Skeletal muscle tissue (tissue), 4 donors: ENCODE measurements around the gene TYK2. TPM values are rescaled to one million over a fixed set of nuclear protein-coding genes. Genes with fewer than 3 reads are reported as not detected.

Source experiments
- H3K27ac ChIP-seq: one replicate; pipeline ENCODE4 v1.7.0; 2013; ENCODE audit warnings: mild to moderate bottlenecking, low read depth, low read length, inconsistent platforms
- H3K27me3 ChIP-seq, 3 donors: one replicate each; pipeline ENCODE4 v1.7.0; 2013; ENCODE audit warnings: low read length in 3 of 3; ENCODE audit not compliant: control insufficient read depth in 3 of 3, insufficient read depth in 3 of 3
- H3K36me3 ChIP-seq, 3 donors: one replicate each; pipeline ENCODE4 v1.7.0; 2013; ENCODE audit warnings: low read length in 3 of 3; ENCODE audit not compliant: control insufficient read depth in 3 of 3, insufficient read depth in 3 of 3
- H3K4me1 ChIP-seq, 3 donors: one replicate each; pipeline ENCODE4 v1.7.0; 2013; ENCODE audit warnings: low read length in 3 of 3, mild to moderate bottlenecking in 3 of 3; ENCODE audit not compliant: control insufficient read depth in 3 of 3, insufficient read depth in 3 of 3
- H3K4me3 ChIP-seq, 3 donors: one replicate each; pipeline ENCODE4 v1.7.0; 2013; ENCODE audit warnings: low read length in 3 of 3
- H3K9ac ChIP-seq, 3 donors: one replicate each; pipeline ENCODE4 v1.7.0; 2013; ENCODE audit warnings: low read length in 3 of 3, mild to moderate bottlenecking in 3 of 3, moderate library complexity in 2 of 3, low read depth in 1 of 3
- H3K9me3 ChIP-seq, 3 donors: one replicate each; pipeline ENCODE4 v1.7.0; 2013; ENCODE audit warnings: low read length in 3 of 3; ENCODE audit not compliant: control insufficient read depth in 3 of 3
- total RNA-seq: library from RNA; depleted of rRNA; stranded (reverse); fragments of >200 nt; gene quantifications from one replicate; pipeline ENCODE4 v1.2.3, GENCODE V29; 2014
- donor health status: Osteomylitis.

The TYK2 gene
- total RNA-seq, 1 donor from 2014 or later = 38.1 TPM

DNA sequence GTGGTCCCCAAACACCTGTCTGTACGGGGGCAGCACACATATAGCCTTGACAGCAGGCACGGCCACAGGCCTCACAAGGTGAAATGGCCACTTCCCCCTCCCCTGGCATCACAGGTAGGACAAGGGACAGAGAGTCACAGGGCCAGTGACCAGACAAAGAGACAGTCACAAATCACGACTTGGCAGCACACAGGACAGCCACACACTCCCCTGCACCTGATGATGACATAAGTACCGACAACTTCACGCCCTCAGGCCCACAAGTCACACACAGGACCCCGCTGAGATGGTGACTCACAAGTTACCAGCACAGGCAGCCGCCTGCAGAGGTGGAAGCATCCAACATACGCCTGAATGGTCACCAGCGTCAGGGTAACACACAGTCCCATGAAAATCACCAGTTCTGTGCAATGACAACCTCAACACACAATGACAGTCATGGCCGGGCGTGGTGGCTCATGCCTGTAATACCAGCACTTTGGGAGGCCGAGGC lies 16.5 kb downstream of the TYK2 start:
- no peaks in the 10 kb centered on the region for H3K9me3 ChIP-seq
- H3K4me3 ChIP-seq = no peak overlapping the region
- H3K27ac ChIP-seq = no peak overlapping the region
- no peaks in the 10 kb centered on the region for H3K27me3 ChIP-seq
- H3K4me1 ChIP-seq = no peaks in the 10 kb centered on the region
- H3K9ac ChIP-seq = no peak overlapping the region
- peaks cover 55 to 70% (median 66%) of the 10 kb centered on the region in 3 donors for H3K36me3 ChIP-seq

DNA sequence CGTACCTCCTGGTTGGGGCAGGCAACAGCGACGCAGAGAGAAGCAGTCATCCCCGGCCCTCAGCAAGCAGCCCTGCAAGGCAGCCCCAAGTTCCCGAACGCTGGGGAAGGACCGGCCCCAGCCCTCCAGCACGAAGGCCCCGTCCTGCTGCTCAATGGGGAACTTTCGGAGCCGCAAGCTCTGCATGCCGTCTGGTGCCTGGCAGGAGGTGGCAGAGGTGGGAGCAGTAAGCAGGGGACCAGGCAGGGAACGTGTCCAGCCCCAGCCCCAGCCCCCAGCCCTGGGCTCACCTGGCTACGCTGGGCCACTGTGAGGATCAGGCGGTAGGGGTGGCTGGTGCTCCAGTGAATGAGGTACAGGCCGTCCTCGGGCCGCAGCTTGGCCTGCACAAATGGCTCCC lies 18.1 kb downstream of the TYK2 start:
- Histone ChIP-seq H3K9ac (no peak overlapping the region), H3K27ac (no peak overlapping the region), H3K9me3 (no peaks in the 10 kb centered on the region), H3K27me3 (no peaks in the 10 kb centered on the region), H3K36me3 (peaks cover 49 to 67% (median 57%) of the 10 kb centered on the region in 3 donors), H3K4me3 (no peak overlapping the region), H3K4me1 (no peaks in the 10 kb centered on the region)

DNA sequence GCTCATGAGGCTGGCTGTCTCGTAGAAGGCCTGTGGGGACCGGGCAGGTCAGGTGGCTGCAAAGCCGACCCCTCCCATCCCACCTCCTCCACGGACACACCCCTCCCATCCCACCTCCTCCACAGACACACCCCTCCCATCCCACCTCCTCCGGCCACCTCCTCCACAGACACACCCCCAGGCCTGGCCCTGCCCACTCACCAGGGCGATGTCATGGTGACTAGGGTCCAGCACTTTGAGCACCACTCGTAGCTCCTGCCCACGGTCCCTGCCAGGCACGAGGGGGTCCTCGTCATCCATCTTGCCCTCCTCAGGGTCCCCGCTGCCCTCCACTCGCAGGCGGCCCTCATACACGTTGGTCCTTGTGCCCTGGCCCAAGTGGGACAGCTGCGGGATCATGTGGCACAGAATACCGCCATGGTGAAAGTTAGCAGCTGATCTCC lies 18.8 kb downstream of the TYK2 start:
- Histone ChIP-seq H3K4me1 (no peaks in the 10 kb centered on the region), H3K27me3 (no peaks in the 10 kb centered on the region), H3K36me3 (peaks cover 51 to 63% (median 54%) of the 10 kb centered on the region in 3 donors), H3K9ac (no peak overlapping the region), H3K27ac (no peak overlapping the region), H3K4me3 (no peak overlapping the region), H3K9me3 (no peaks in the 10 kb centered on the region)

DNA sequence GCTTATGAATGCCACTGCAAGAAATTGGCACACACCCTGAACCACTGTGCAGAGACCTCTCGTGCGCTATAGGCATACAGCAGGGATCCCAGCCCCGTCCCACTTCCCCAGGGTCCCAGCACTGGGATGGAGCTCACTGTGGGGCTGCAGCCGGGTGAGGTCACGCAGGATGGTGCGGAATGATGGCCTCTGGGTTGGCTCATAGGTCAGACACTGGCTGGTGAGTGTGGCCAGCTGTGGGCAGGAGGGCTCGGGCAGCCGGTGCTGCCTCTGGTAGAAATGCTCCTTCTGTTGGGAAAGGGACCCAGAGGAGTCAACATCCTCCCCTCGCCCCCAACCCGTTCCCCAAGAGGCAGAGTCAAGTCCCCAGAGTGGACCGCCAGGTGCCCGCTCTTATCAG lies 23.9 kb downstream of the TYK2 start:
- Histone ChIP-seq H3K27me3 (no peaks in the 10 kb centered on the region), H3K27ac (no peak overlapping the region), H3K9me3 (no peaks in the 10 kb centered on the region), H3K36me3 (peaks cover 28 to 43% (median 31%) of the 10 kb centered on the region in 3 donors), H3K9ac (no peak overlapping the region), H3K4me3 (no peak overlapping the region), H3K4me1 (peaks cover 0 to 3% (median 0%) of the 10 kb centered on the region in 3 donors)

DNA sequence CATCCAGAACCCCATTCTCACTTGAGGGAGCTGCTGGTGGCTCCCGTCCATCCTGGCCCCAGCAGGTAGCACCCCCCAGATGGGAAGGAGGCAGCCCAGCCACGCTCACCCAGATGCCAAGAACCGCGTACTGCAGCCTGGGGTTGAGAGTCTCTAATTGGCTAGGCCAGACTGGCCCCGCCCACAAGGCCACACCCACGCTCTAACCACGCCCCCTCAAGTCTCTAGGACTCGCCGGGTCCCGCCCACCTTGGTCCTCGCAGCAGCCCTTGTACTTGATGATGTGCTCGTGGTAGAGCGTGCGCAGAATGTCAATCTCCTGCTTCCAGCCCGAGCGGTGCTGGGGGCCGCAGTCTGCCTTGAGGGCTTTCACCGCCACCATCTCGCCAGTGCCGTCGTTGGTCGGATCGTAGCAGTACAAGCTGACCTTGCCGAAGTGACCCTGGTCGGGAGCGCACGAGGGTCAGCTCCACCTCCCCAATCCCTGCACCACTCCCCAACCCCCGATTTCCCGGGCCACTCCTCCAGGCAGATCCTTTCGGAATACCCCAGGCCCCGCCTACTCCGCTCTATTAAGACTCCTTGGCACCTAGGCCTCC lies 26.5 kb downstream of the TYK2 start:
- Histone ChIP-seq H3K9ac (peak overlapping the region in 1 of 3 donors; percentile 33), H3K27ac (no peak overlapping the region), H3K36me3 (peaks cover 23 to 39% (median 27%) of the 10 kb centered on the region in 3 donors), H3K4me3 (no peak overlapping the region), H3K27me3 (no peaks in the 10 kb centered on the region), H3K9me3 (no peaks in the 10 kb centered on the region), H3K4me1 (peaks cover 0 to 3% (median 0%) of the 10 kb centered on the region in 3 donors)

DNA sequence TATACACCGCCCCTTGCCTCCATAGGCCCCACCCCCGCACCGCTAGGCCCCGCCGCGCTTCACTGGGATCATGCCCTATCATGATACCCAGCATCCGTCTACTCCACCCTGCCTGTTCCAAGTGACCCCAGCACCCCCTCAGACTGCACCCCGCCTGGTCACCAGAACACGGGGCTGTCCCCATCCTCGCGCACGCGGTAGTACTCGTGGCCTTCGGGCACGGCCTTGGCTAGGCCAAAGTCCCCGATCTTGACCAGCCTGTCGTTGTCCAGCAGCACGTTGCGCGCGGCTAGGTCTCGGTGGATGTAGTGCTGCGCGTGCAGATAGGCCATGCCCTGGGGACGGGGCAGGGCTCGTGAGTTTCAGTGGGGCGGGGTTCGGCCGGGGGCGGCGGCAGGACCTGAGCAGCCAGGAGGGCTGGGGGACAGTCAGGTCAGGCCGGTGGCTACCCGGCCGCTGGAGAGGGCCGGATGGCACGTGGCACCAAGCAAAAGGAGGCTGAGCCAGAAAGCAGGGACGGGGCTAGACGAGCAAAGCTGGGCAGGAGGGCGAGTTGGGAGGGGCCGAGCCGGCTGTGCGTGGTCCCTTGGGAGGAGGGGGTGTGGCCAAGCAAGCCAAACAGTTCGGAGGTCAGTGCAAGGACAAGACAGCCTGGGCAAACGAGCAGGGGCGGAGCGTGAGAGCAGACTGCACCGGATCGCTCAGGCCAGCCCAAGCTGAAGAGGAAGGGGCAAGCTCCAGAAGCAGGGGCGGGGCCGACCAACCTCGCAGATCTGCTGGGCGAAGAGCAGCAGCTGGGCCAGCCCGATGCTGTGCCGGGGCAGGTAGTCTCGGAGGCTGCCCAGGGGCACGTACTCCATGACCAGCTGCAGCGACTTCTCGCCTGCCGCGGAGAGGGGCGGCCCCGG lies 27.4 kb downstream of the TYK2 start:
- H3K27me3 ChIP-seq = no peaks in the 10 kb centered on the region
- H3K4me3 ChIP-seq = peak overlapping the region in 1 of 3 donors; percentile 35
- peak overlapping the region; percentile 60 for H3K27ac ChIP-seq
- H3K36me3 ChIP-seq = peaks cover 23 to 37% (median 27%) of the 10 kb centered on the region in 3 donors
- peak overlapping the region in 1 of 3 donors; percentile 33 for H3K9ac ChIP-seq
- H3K9me3 ChIP-seq = no peaks in the 10 kb centered on the region
- peaks cover 0 to 3% (median 0%) of the 10 kb centered on the region in 3 donors for H3K4me1 ChIP-seq

DNA sequence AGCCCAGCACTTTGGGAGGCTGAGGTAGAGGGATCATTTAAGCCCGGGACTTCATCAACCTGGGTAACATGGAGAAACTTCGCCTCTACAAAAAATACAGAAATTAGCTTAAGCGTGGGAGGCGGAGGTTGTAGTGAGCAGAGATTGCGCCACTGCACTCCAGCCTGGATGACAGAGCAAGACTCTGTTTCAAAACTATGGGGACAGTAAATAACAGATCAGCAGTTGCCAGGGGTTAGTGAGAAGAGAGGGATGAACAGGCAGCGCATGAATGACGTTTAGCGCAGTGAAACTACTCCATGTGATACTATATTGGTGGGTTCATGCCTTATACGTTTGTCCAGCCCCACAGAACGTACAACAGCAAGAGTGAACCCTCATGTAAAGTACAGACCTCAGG lies 33.9 kb downstream of the TYK2 start:
- Histone ChIP-seq H3K4me3 (no peak overlapping the region), H3K36me3 (peaks cover 7 to 10% (median 8%) of the 10 kb centered on the region in 3 donors), H3K9ac (no peak overlapping the region), H3K27ac (no peak overlapping the region), H3K27me3 (no peaks in the 10 kb centered on the region), H3K4me1 (no peaks in the 10 kb centered on the region), H3K9me3 (no peaks in the 10 kb centered on the region)

DNA sequence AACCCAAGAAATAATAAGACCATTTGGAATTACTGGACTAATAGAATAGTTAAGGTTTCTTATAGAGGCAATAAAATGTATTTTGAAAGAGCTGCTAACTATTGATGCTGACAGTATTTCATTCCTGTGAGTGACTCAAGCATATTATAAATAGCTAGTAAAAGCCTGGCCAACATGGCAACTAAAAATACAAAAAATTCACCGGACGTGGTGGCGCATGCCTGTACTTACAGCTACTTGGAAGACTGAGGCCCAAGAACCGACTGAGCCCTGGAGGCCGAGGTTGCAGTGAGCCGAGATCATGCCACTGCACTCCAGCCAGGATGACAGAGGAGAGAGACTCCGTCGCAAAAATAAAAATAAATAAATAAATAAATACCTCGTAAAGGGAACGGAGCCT lies 35.6 kb downstream of the TYK2 start:
- Histone ChIP-seq H3K36me3 (peaks cover 0 to 2% (median 0%) of the 10 kb centered on the region in 3 donors), H3K27ac (no peak overlapping the region), H3K4me1 (no peaks in the 10 kb centered on the region), H3K27me3 (no peaks in the 10 kb centered on the region), H3K9me3 (no peaks in the 10 kb centered on the region), H3K4me3 (no peak overlapping the region), H3K9ac (no peak overlapping the region)

DNA sequence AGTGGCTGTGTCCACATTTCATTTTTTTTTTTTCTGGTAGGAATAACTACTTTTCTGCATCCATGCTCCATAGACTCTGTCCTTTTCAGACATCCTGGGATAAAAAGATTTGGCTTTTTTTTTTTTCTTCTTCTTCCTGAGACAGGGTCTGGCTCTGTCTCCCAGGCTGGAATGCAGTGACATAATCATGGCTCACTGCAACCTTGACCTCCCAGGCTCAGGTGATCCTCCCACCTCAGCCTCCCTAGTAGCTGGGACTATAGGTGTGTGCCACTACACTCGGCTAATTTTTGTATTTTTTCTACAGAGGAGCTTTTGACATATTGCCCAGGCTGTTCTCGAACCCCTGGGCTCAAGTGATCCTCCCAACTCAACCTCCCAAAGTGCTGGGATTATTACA lies 36.9 kb downstream of the TYK2 start:
- Histone ChIP-seq H3K27me3 (no peaks in the 10 kb centered on the region), H3K4me3 (no peak overlapping the region), H3K4me1 (no peaks in the 10 kb centered on the region), H3K9ac (no peak overlapping the region), H3K27ac (no peak overlapping the region), H3K9me3 (no peaks in the 10 kb centered on the region), H3K36me3 (no peaks in the 10 kb centered on the region)

DNA sequence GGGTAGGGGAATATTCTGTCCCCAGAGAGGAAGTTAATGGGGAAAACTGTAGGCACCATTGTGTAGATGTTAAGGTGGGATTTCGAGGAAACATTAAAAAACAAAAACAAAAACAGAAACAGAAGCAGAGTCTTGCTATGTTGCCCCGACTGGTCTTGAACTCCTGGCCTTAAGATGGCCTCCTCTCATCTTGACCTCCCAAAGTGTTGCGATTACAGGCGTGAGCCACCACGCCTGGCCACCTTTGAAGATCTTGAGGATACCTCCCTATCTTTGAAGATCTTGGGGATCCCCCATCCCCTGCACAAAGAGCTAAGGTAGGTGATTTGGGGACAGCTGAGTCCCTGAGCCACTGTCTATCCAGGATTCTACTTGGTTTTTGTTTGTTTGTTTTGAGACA lies 40.4 kb downstream of the TYK2 start:
- Histone ChIP-seq H3K4me3 (no peak overlapping the region), H3K36me3 (no peaks in the 10 kb centered on the region)

More for the DNA sequence above, 40.4 kb downstream of the TYK2 start:
- Histone ChIP-seq H3K4me1 (peaks cover 0 to 2% (median 0%) of the 10 kb centered on the region in 3 donors), H3K9ac (no peak overlapping the region), H3K27me3 (no peaks in the 10 kb centered on the region), H3K27ac (no peak overlapping the region), H3K9me3 (no peaks in the 10 kb centered on the region)
